ENCODE results near the gene AHSG.
"Not testable (repeated sequence)": the region's sequence is repeated elsewhere in the genome, so short reads cannot be mapped to it uniquely, and the experiment has no call there.

The AHSG gene

GRCh38 chr3:186583831-186584230 lies 29.0 kb upstream of the AHSG start:
- DNase-seq (ENCODE audit: low read depth): peak; percentile 63
- H3K4me3 ChIP-seq (ENCODE audit: low read length): no peak overlapping the region
- no peak for TF ChIP-seq CTCF (IDR thresholded peaks at IDR 0.05; ENCODE audit: insufficient read depth, low read depth, low read length, missing control alignments)

GRCh38 chr3:186586245-186586644 lies 26.6 kb upstream of the AHSG start:
- DNase-seq (ENCODE audit: low read depth); H3K4me3 ChIP-seq (ENCODE audit: low read length): not testable (repeated sequence)

- no peak for DNase-seq (ENCODE audit: low read depth)
- H3K4me3 ChIP-seq (ENCODE audit: low read length): no peak overlapping the region
- TF ChIP-seq CTCF (IDR thresholded peaks at IDR 0.05; ENCODE audit: insufficient read depth, low read depth, low read length, missing control alignments): no peak
Measured at GRCh38 chr3:186587183-186587582, 25.7 kb upstream of the AHSG start.

GRCh38 chr3:186588632-186589031 lies 24.2 kb upstream of the AHSG start:
- DNase-seq (ENCODE audit: low read depth): peak; percentile 90
- no peak for TF ChIP-seq CTCF (IDR thresholded peaks at IDR 0.05; ENCODE audit: insufficient read depth, low read depth, low read length, missing control alignments)
- no peak overlapping the region for H3K4me3 ChIP-seq (ENCODE audit: low read length)

- no peak overlapping the region for H3K4me3 ChIP-seq (ENCODE audit: low read length)
- DNase-seq (ENCODE audit: low read depth): peak; percentile 70
- peak; percentile 44 for TF ChIP-seq CTCF (IDR thresholded peaks at IDR 0.05; ENCODE audit: insufficient read depth, low read depth, low read length, missing control alignments)
Measured at GRCh38 chr3:186589121-186589520, 23.7 kb upstream of the AHSG start.

GRCh38 chr3:186589856-186590579 lies 22.8 kb upstream of the AHSG start:
- no peak overlapping the region for H3K4me3 ChIP-seq (ENCODE audit: low read length)
- DNase-seq (ENCODE audit: low read depth): peak; percentile 97
- no peak for TF ChIP-seq CTCF (IDR thresholded peaks at IDR 0.05; ENCODE audit: insufficient read depth, low read depth, low read length, missing control alignments)

- TF ChIP-seq CTCF (IDR thresholded peaks at IDR 0.05; ENCODE audit: insufficient read depth, low read depth, low read length, missing control alignments): no peak
- H3K4me3 ChIP-seq (ENCODE audit: low read length): no peak overlapping the region
- DNase-seq (ENCODE audit: low read depth): no peak
Measured at GRCh38 chr3:186590580-186591295, 22.1 kb upstream of the AHSG start.

Data from epithelial cell of esophagus (primary cell).